GM12865 (cell line): Measurements from ENCODE around the gene CCR2.
A peak's percentile ranks its signal among the peaks of the same experiment; 100 is the strongest.
"Not testable (repeated sequence)": the region's sequence is repeated elsewhere in the genome, so short reads cannot be mapped to it uniquely, and the experiment has no call there.

Experiments
- DNase-seq: peaks from one replicate; pipeline ENCODE4 v3.0.0; 2010; ENCODE audit warnings: low read depth
- H3K4me3 ChIP-seq: 2 replicates; pipeline ENCODE4 v1.5.1; 2011; ENCODE audit warnings: mild to moderate bottlenecking, low read depth, low read length, control low read depth
- TF ChIP-seq, protein P1 (sequence below): IDR thresholded peaks from 2 replicates; pipeline ENCODE4 v1.5.1; 2011; ENCODE audit warnings: low read length, control low read depth, low read depth, inconsistent platforms; ENCODE audit not compliant: insufficient read depth; ENCODE audit errors: missing control alignments

CCR2 gene

GRCh38 chr3:46321461-46322104 lies 32.3 kb upstream of the CCR2 start:
- H3K4me3 ChIP-seq = no peak overlapping the region
- TF ChIP-seq, protein P1, sequence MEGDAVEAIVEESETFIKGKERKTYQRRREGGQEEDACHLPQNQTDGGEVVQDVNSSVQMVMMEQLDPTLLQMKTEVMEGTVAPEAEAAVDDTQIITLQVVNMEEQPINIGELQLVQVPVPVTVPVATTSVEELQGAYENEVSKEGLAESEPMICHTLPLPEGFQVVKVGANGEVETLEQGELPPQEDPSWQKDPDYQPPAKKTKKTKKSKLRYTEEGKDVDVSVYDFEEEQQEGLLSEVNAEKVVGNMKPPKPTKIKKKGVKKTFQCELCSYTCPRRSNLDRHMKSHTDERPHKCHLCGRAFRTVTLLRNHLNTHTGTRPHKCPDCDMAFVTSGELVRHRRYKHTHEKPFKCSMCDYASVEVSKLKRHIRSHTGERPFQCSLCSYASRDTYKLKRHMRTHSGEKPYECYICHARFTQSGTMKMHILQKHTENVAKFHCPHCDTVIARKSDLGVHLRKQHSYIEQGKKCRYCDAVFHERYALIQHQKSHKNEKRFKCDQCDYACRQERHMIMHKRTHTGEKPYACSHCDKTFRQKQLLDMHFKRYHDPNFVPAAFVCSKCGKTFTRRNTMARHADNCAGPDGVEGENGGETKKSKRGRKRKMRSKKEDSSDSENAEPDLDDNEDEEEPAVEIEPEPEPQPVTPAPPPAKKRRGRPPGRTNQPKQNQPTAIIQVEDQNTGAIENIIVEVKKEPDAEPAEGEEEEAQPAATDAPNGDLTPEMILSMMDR = no peak
- DNase-seq = peak; percentile 39

DNA sequence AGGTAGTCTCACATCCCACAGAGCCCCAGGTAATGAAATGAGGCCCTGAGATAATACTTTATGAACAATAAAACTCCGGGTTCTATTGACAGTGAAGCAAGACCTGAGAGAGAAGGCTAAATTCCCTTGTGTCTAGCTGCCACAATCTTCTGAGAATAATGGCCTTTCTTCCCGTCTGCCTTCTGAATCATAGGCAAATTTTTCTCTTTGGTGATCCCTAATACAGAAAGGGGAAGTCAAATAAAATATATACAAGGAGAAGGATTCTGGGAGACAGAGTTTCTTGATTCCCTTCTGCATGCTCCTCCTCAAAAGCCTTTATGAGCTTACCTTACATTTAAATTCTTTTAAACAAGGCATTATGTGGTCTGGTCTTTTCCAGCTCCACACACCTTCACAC lies 29.9 kb upstream of the CCR2 start:
- no peak overlapping the region for H3K4me3 ChIP-seq
- no peak for DNase-seq
- TF ChIP-seq, protein P1 = no peak

- TF ChIP-seq, protein P1 = no peak
- DNase-seq = no peak
- no peak overlapping the region for H3K4me3 ChIP-seq
Measured at GRCh38 chr3:46325645-46326300, 28.1 kb upstream of the CCR2 start.

DNA sequence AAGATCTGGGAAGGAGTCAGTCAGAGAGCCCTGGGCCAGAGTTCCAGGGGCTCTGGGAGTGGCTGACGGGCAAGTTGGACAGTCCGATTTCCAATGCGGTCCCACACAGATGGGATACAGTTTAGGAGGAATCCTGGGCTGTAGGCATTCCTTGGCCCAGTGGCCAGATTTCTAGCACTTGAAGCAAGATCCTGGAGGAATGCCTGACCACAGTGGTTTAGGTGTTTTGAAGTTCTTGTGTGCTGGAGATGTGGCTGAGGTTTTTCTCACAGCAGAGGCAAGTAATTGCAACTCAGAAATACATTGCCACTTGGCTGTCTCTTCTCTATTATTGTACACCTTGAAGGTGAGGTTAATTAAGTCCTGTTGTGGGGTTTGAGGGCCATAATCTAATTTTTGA lies 23.2 kb upstream of the CCR2 start:
- not testable (repeated sequence) for DNase-seq, H3K4me3 ChIP-seq

DNA sequence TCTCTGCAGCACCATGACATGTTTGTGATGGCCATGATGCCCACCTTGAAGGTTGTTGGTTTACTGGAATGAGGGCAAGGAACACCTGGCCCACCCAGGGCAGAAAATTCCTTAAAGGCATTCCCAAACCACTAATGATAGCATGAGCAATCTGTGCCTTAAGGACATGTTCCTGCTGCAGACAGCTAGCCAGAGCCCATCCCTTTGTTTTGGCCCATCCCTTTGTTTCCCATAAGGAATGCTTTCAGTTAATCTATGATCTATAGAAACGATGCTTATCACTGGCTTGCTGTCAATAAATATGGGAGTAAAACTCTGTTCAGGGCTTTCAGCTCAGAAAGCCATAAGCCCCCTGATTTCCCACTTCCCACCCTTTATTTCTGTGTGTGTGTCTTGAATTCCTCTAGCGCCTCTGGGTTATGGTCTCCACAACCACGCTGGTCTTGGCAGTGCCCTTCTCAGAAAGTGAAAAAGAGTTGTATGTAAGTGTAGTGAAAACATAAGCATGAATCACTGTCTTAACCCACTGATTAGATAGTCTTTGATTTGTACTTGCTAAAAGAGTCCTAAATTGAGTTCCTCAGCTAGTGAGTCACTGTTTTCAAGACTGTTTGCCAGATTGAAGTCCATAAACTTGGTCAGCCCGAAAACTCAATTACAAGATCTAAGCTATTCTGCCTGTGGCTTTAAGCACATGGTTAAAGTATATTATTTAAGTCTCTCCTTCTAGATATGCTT lies 19.0 kb upstream of the CCR2 start:
- DNase-seq = no peak
- TF ChIP-seq, protein P1 = no peak
- H3K4me3 ChIP-seq = no peak overlapping the region

DNA sequence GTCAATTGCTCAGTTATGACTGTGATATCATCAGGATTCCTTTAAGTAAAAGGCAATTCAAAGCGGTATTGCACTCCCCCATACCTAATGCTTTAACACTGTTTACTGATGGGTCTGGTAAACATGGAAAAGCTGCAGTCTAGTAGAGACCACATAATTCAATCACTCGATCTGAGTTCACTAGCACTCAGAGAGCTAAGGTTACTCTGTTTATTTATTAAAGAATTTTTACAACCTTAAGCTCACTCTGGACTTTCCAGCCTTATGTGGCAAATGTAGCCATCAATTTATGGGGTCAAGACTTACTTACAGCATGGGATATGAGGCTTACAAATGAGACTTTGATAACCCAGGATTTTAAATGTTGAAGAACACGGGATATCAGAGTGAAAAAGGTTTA lies 18.4 kb upstream of the CCR2 start:
- TF ChIP-seq, protein P1 = no peak
- H3K4me3 ChIP-seq = no peak overlapping the region
- DNase-seq = no peak

DNA sequence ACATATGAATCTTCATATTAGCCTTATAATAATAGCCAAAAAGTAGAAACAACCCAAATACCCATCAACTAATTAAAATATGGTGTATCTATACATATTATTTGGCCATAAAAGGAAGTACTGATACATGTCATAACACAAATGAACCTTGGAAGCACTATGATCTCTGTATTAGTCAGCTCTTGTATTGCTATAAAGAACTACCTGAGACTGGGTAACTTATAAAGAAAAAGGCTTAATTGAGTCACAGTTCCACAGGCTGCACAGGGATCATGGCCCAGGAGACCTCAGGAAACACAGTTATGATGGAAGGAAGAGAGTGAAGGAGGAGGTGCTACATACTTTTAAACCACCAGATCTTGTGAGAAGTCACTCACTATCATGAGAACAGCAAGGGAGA lies 16.0 kb upstream of the CCR2 start:
- TF ChIP-seq, protein P1 = no peak
- no peak for DNase-seq
- H3K4me3 ChIP-seq = no peak overlapping the region
